NCI-H446 treated with DMSO at 0.1 percent for 48 hours (cell line): ENCODE results near the gene DEFB125.
"Not testable (repeated sequence)": the region's sequence is repeated elsewhere in the genome, so short reads cannot be mapped to it uniquely, and the experiment has no call there.

Experiments used
- DNase-seq: peaks from one replicate; lab custom pipeline; 2025; lab: John Stamatoyannopoulos, UW

The DEFB125 gene

GRCh38 chr20:87401-87800 lies at the start of gene DEFB125:
DEFB125 (plus strand) TSS chr20:87672; CDS start chr20:87710, 38 bp downstream.
- no peak for DNase-seq

GRCh38 chr20:60035-60918 lies 27.2 kb upstream of the DEFB125 start:
- DNase-seq = no peak

GRCh38 chr20:61230-61629 lies 26.2 kb upstream of the DEFB125 start:
- DNase-seq = no peak

GRCh38 chr20:61757-62156 lies 25.7 kb upstream of the DEFB125 start:
- DNase-seq = no peak

GRCh38 chr20:62487-62886 lies 25.0 kb upstream of the DEFB125 start:
- no peak for DNase-seq

- DNase-seq = no peak
Observed at GRCh38 chr20:64026-64603, 23.4 kb upstream of the DEFB125 start.

GRCh38 chr20:64766-65322 lies 22.6 kb upstream of the DEFB125 start:
- DNase-seq = no peak

GRCh38 chr20:77231-77630 lies 10.2 kb upstream of the DEFB125 start:
- no peak for DNase-seq

- DNase-seq = no peak
Observed at GRCh38 chr20:78338-78737, 9.1 kb upstream of the DEFB125 start.

- DNase-seq = no peak
Observed at GRCh38 chr20:79565-79964, 7.9 kb upstream of the DEFB125 start.

GRCh38 chr20:90651-91050 lies 3.2 kb downstream of the DEFB125 start:
- DNase-seq = no peak

GRCh38 chr20:93641-94040 lies 6.2 kb downstream of the DEFB125 start:
- no peak for DNase-seq

GRCh38 chr20:95215-95614 lies 7.7 kb downstream of the DEFB125 start:
- DNase-seq = no peak

- not testable (repeated sequence) for DNase-seq
Observed at GRCh38 chr20:97691-98090, 10.2 kb downstream of the DEFB125 start.

- DNase-seq = no peak
Observed at GRCh38 chr20:101975-102374, 14.5 kb downstream of the DEFB125 start.

- DNase-seq = no peak
Observed at GRCh38 chr20:103456-103855, 16.0 kb downstream of the DEFB125 start.

- no peak for DNase-seq
Observed at GRCh38 chr20:112396-112795, 24.9 kb downstream of the DEFB125 start.

- DNase-seq = no peak
Observed at GRCh38 chr20:117518-117917, 30.0 kb downstream of the DEFB125 start.

GRCh38 chr20:129786-130323 lies 42.4 kb downstream of the DEFB125 start:
- not testable (repeated sequence) for DNase-seq

GRCh38 chr20:137668-138490 lies 50.4 kb downstream of the DEFB125 start:
- no peak for DNase-seq

- no peak for DNase-seq
Observed at GRCh38 chr20:142290-142689, 54.8 kb downstream of the DEFB125 start, which contains the start of gene DEFB126. DEFB126 (plus strand) TSS chr20:142590; CDS start chr20:142629, 39 bp downstream.

- DNase-seq = no peak
Observed at GRCh38 chr20:145877-146276, 58.4 kb downstream of the DEFB125 start.
